CD4-positive, alpha-beta T cell treated with Interleukin-15 for 4 hours (primary cell): ENCODE results near the gene HMGN1.

Experiments
- DNase-seq: peaks from one replicate; pipeline ENCODE4 v3.0.0-alpha.2; 2020; ENCODE audit warnings: low spot score

HMGN1 gene

GRCh38 chr21:39367783-39368182 lies 18.9 kb upstream of the HMGN1 start:
- DNase-seq: no peak

- no peak for DNase-seq
Observed at GRCh38 chr21:39366563-39366962, 17.7 kb upstream of the HMGN1 start.

GRCh38 chr21:39364949-39365348 lies 16.1 kb upstream of the HMGN1 start:
- DNase-seq: no peak

- DNase-seq: no peak
Observed at GRCh38 chr21:39363607-39364555, 15.0 kb upstream of the HMGN1 start.

GRCh38 chr21:39362733-39363132 lies 13.8 kb upstream of the HMGN1 start:
- DNase-seq: no peak

- DNase-seq: no peak
Observed at GRCh38 chr21:39359382-39359781, 10.5 kb upstream of the HMGN1 start.

GRCh38 chr21:39353295-39353694 lies 4.4 kb upstream of the HMGN1 start:
- DNase-seq: no peak

- DNase-seq: no peak
Observed at GRCh38 chr21:39350094-39351005, 1.5 kb upstream of the HMGN1 start.

- peak; percentile 96 for DNase-seq
Observed at GRCh38 chr21:39349211-39350093, 564 bp upstream of the HMGN1 start.

GRCh38 chr21:39348040-39348354 lies 891 bp downstream of the HMGN1 start:
- DNase-seq: no peak

- peak; percentile 4 for DNase-seq
Observed at GRCh38 chr21:39347537-39347936, 1.4 kb downstream of the HMGN1 start.

- no peak for DNase-seq
Observed at GRCh38 chr21:39346671-39347331, 2.1 kb downstream of the HMGN1 start.

GRCh38 chr21:39346206-39346605 lies 2.7 kb downstream of the HMGN1 start:
- no peak for DNase-seq

- DNase-seq: no peak
Observed at GRCh38 chr21:39345440-39345839, 3.4 kb downstream of the HMGN1 start.

- no peak for DNase-seq
Observed at GRCh38 chr21:39344848-39345247, 4.0 kb downstream of the HMGN1 start.

- DNase-seq: no peak
Observed at GRCh38 chr21:39341249-39341923, 7.5 kb downstream of the HMGN1 start.

GRCh38 chr21:39340687-39341086 lies 8.2 kb downstream of the HMGN1 start:
- DNase-seq: no peak

GRCh38 chr21:39339231-39339630 lies 9.7 kb downstream of the HMGN1 start:
- no peak for DNase-seq

- DNase-seq: no peak
Observed at GRCh38 chr21:39336457-39337008, 12.4 kb downstream of the HMGN1 start.

GRCh38 chr21:39334611-39335010 lies 14.3 kb downstream of the HMGN1 start:
- DNase-seq: no peak

- no peak for DNase-seq
Observed at GRCh38 chr21:39332175-39332574, 16.7 kb downstream of the HMGN1 start.
